Activated naive CD4-positive, alpha-beta T cell (primary cell): ENCODE data around the gene SLC43A2.
A peak's percentile ranks its signal among the peaks of the same experiment; 100 is the strongest.

Source experiments
- DNase-seq, 4 experiments: peaks; one replicate each; lab custom pipeline; 2025; lab: John Stamatoyannopoulos, UW

SLC43A2 gene

GRCh38 chr17:1643999-1644492 is 15.4 kb upstream of the SLC43A2 start:
- DNase-seq: no peak

GRCh38 chr17:1643293-1643998 is 14.8 kb upstream of the SLC43A2 start:
- peak in 3 of 4 experiments; percentile 36 to 64 (median 41) for DNase-seq

DNA sequence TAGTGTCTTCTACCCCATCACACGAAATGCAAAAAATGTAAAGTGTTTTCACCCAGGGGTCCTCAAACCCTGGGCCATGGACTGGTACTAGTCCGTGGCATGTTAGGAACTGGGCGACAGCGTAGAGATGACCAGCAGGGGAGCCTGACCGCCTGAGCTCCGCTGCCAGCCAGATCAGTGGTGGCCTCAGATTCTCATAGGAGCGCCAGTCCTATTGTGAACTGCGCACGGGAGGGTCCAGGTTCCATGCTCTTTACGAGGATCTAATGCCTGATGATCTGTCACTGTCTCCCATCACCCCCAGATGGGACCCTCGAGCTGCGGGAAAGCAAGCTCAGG is 12.4 kb upstream of the SLC43A2 start:
- no peak for DNase-seq

- no peak for DNase-seq
Observed at GRCh38 chr17:1640329-1641064, 11.9 kb upstream of the SLC43A2 start.

- no peak for DNase-seq
Observed at GRCh38 chr17:1639549-1640180, 11.0 kb upstream of the SLC43A2 start.

GRCh38 chr17:1638624-1639300 is 10.1 kb upstream of the SLC43A2 start:
- no peak for DNase-seq

DNA sequence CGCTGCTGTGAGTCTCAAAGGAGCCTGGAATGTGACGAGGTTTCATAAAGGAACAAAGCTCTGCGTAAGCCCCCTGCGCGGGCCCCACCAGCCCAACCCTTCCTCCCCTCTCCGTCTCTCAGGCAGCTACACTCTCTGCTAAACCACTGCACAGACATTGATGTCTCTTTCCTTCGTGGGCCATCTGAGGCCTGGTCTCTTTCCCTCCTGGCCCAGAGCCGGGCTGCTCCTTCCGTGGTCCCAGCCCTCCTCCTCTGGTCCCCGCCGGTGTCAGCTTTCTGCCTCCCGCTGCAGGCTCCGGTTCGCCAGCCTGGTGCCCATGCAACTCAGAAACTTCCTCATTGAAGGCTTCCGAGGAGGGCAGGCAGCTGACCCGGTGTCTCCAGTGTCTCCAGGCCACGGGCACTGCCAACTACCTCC is 9.5 kb upstream of the SLC43A2 start:
- no peak for DNase-seq

GRCh38 chr17:1636732-1637285 is 8.2 kb upstream of the SLC43A2 start:
- DNase-seq: no peak

DNA sequence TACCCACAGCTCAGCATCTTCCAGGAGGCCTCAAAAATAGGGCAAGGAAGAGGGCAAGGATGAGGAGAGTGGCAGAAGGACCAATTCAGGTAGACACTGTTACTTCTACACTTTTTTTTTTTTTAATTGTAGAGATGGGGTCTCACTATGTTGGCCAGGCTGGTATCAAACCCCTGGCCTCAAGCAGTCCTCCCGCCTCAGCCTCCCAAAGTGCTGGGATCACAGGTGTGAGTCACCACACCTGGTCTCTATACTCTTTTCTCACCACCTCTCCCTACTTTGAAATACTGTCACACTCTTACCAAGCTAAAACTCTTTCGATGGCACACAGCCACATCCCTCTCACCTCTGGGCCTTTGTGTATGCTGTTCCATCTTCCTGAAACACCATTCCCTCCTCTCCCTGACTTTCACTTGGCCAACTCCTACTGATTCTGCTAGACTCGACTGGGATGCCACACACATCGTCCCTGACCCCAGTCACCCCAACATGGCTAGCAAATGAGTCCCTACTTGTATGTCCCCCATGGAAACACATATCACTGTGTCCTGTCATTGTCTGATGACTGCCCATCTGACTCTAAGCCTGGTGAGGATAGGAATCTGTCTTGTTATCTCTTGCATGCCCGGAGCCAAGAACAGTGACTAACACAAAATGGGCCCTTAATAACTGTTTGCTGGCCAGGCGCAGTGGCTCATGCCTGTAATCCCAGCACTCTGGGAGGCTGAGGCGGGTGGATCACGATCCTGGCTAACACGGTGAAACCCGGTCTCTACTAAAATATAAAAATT is 7.2 kb upstream of the SLC43A2 start:
- no peak for DNase-seq

DNA sequence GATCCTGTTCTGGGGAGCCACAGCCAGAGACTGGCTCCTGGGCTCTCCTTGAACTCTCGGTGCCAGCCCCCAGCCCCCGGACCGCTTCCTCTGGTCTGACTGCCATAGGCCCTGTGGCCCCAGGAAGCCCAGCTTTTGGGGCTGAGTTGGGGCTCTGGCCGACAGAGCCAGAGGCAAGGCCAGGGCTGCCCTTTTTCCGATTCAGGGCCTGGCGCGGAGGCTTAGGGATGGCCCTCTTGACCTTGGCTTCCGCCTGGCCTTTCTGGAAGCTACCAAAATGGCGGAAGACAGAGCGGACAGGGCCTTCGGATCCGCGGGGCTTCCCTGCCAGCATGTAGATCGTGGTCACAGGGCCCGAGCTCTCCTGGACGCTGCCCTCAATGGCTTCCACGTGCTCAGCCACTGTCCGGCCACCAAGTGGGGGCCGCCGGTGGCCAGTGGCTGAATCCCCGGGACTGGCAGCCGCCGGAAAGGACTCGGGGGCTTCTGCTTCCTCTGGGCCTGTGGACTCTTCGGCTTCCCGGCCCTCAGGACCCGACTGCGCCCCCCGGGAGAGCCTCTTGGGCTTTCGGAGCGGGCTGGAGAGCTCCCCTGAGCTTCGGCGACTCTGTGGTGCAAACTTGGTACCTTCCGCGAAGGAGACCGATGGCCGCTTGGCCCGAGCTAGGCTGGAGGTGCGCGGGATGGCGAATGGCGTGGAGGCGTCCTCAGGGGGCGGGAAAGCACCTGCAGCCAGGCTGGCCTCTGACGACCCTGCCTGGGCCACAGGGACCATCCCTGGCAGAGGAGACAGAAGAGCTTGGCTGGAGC is 6.4 kb upstream of the SLC43A2 start:
- DNase-seq: no peak

- DNase-seq: no peak
Observed at GRCh38 chr17:1630662-1631061, 2.0 kb upstream of the SLC43A2 start.

- DNase-seq: peak; percentile 21 to 59 (median 38)
Observed at GRCh38 chr17:1629504-1630310, 1.1 kb upstream of the SLC43A2 start.

- peak; percentile 71 to 85 (median 79) for DNase-seq
Observed at GRCh38 chr17:1628856-1629503, 346 bp upstream of the SLC43A2 start.

- no peak for DNase-seq
Observed at GRCh38 chr17:1627182-1627981, 1.3 kb downstream of the SLC43A2 start.

DNA sequence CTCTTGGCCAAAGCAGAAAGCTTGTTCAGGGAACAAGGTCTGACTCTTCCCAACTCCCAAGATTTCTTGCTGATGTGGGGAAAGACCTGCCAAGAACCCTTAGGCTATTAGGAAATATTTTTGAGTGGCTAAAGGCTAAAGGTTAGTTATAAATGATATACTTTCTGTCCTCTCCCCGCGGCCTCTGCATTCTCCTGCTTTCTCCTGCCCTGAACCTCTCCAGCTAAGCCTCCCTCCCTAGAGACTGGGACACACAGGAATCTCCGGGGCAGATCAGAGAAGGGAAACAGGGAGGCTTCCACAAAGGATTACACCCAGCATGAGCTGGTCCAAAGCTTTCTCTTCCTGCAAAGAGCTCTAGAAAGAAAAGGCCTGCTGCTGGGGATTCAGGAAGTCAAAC is 2.3 kb downstream of the SLC43A2 start:
- no peak for DNase-seq

DNA sequence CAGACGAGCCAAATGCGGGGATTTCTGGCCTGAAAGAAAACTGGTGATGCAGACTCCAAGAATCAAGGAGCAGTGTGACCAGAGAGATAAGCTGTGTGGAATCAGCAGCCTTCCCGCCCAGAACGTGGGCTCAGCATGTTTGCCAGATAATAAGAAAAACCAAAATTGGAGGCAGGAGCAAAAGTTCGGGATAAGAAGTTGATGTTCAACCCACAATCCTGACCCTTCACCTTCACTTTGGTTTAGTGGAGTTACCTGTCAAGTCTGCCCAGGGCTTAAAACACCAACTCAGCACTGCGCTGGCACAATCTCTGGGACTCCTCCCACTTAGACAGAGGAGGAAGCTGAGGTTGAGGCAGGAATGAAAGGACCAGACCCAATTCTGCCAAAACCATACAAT is 3.1 kb downstream of the SLC43A2 start:
- no peak for DNase-seq

DNA sequence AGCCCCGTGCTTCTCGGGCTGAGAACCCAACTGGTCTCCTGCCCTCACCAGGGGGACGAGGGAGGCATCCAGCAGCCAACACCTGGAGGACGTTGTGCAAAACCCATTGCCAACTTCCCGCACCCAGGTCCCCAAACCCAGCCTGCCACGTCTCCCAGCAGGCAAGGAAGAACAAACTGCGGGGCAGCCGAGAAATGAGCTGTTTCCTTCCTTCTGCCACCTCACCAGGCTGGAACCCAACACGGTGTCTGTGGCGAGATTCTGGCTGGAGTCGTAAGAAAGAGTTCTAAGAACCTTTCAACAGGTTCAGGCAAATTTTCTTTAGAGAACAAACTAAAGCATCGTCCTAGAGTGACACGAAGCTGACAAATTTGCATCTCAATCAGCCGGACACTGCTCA is 3.6 kb downstream of the SLC43A2 start:
- no peak for DNase-seq

- DNase-seq: no peak
Observed at GRCh38 chr17:1624650-1625049, 4.0 kb downstream of the SLC43A2 start.
